NT2/D1 (cell line): ENCODE data around the gene DAB2.

Source experiments
- SUZ12 ChIP-seq: IDR thresholded peaks from 2 replicates; pipeline ENCODE4 v1.6.1; 2011; ENCODE audit not compliant: insufficient read length, insufficient read depth; ENCODE audit errors: extremely low read depth
- YY1 ChIP-seq: IDR thresholded peaks from 2 replicates; pipeline ENCODE4 v1.6.1; 2011; ENCODE audit not compliant: insufficient read length, insufficient read depth
- ZNF274 ChIP-seq: IDR thresholded peaks from 2 replicates; pipeline ENCODE4 v1.6.1; 2011; ENCODE audit warnings: mild to moderate bottlenecking, low read depth, low read length

DNA sequence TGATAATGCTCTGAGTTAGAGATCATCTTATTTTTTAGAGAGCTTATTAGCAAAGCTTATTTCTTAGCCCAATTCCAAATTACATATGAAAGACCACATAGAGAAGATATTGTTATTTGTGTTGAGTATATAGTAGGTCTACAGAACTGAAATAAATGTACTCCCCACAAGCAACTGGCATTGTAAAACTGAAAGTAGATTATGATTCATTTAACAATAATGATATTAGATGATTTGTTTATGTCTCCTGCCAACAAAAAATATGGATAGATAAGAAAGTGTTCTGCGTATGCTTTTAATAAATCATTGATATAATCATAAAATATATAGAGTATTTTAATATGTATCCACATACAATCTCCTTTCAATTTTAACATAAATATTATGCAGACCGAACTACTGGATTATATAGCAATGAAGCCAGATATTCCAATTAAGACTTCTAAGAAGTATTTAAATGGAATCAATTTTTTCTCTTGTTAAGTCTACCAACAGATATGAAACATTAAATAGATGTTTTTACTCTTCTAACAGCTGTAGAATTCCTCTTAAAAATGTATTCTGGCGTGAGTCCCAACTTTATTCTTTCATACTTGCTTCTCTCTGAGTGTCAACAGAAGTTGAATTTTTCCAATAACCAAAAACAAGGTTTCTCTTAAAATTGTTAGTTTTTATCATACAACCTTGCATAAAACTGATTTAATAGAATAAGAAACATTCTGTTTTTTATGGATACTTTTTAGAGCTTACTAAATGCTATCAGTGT is 15.6 kb upstream of the DAB2 start:
- TF ChIP-seq SUZ12 (no peak), ZNF274 (no peak), YY1 (no peak)
